ENCODE results near the gene CALHM5.
"Not testable (repeated sequence)": the region's sequence is repeated elsewhere in the genome, so short reads cannot be mapped to it uniquely, and the experiment has no call there.

The CALHM5 gene

GRCh38 chr6:116511424-116512110, at the start of gene CALHM5:
TSS of gene CALHM5 (plus strand) at chr6:116511639. CDS start at chr6:116511697, 58 bp downstream.
- DNase-seq (ENCODE audit: low read depth in 2 of 2): no peak

- DNase-seq (ENCODE audit: low read depth in 2 of 2): peak; percentile 32 to 42
These were observed 49.2 kb upstream of the CALHM5 start for GRCh38 chr6:116461932-116462885.

GRCh38 chr6:116463301-116463700, 48.1 kb upstream of the CALHM5 start:
- no peak for DNase-seq (ENCODE audit: low read depth in 2 of 2)

GRCh38 chr6:116465246-116465645, 46.2 kb upstream of the CALHM5 start:
- DNase-seq (ENCODE audit: low read depth in 2 of 2): no peak

- no peak for DNase-seq (ENCODE audit: low read depth in 2 of 2)
These were observed 44.3 kb upstream of the CALHM5 start for GRCh38 chr6:116467096-116467495.

- DNase-seq (ENCODE audit: low read depth in 2 of 2): no peak
These were observed 43.9 kb upstream of the CALHM5 start for GRCh38 chr6:116467514-116467913.

GRCh38 chr6:116468293-116468692, 43.1 kb upstream of the CALHM5 start:
- DNase-seq (ENCODE audit: low read depth in 2 of 2): no peak

- DNase-seq (ENCODE audit: low read depth in 2 of 2): no peak
These were observed 39.9 kb upstream of the CALHM5 start for GRCh38 chr6:116471531-116471930.

- no peak for DNase-seq (ENCODE audit: low read depth in 2 of 2)
These were observed 38.7 kb upstream of the CALHM5 start for GRCh38 chr6:116472706-116473105.

GRCh38 chr6:116475141-116475540, 36.3 kb upstream of the CALHM5 start:
- no peak for DNase-seq (ENCODE audit: low read depth in 2 of 2)

GRCh38 chr6:116476002-116476678, 35.3 kb upstream of the CALHM5 start:
- no peak for DNase-seq (ENCODE audit: low read depth in 2 of 2)

GRCh38 chr6:116482780-116483179, 28.7 kb upstream of the CALHM5 start:
- no peak for DNase-seq (ENCODE audit: low read depth in 2 of 2)

- DNase-seq (ENCODE audit: low read depth in 2 of 2): no peak
These were observed 27.8 kb upstream of the CALHM5 start for GRCh38 chr6:116483616-116484015.

GRCh38 chr6:116485559-116486184, 25.8 kb upstream of the CALHM5 start:
- DNase-seq (ENCODE audit: low read depth in 2 of 2): no peak

- DNase-seq (ENCODE audit: low read depth in 2 of 2): no peak
These were observed 19.7 kb upstream of the CALHM5 start for GRCh38 chr6:116491610-116492330.

- no peak for DNase-seq (ENCODE audit: low read depth in 2 of 2)
These were observed 18.9 kb upstream of the CALHM5 start for GRCh38 chr6:116492331-116493067.

- not testable (repeated sequence) for DNase-seq (ENCODE audit: low read depth in 2 of 2)
These were observed 16.3 kb upstream of the CALHM5 start for GRCh38 chr6:116495161-116495560.

- DNase-seq (ENCODE audit: low read depth in 2 of 2): no peak
These were observed 14.2 kb upstream of the CALHM5 start for GRCh38 chr6:116497113-116497676.

GRCh38 chr6:116500969-116501433, 10.4 kb upstream of the CALHM5 start:
- DNase-seq (ENCODE audit: low read depth in 2 of 2): no peak

GRCh38 chr6:116507324-116507723, 4.1 kb upstream of the CALHM5 start:
- DNase-seq (ENCODE audit: low read depth in 2 of 2): no peak

Measured in stimulated activated CD4-positive, alpha-beta T cell treated with anti-CD3 and anti-CD28 coated beads, Interleukin-4, amount 100 ng/mL, for 48 hours (primary cell).